ENCODE data around the gene RNASE12. TPM values are rescaled to one million over a fixed set of nuclear protein-coding genes. Genes with fewer than 3 reads are reported as not detected.

RNASE12 gene
- total and polyA plus RNA-seq, 9 of the 15 experiments (the other 6 are each of a cell fraction or from before 2014, with no cell fraction given), result 0.24 TPM; not detected in 8

- peak; percentile 70; the same call in 1 of the 2 replicates for TF ChIP-seq THRB (CRISPR knock-in tag; conservative IDR thresholded peaks at IDR 0.05)
- no peak for TF ChIP-seq SIN3B (IDR thresholded peaks at IDR 0.05; ENCODE audit: low read depth)
- TF ChIP-seq XRCC4 (IDR thresholded peaks at IDR 0.05; ENCODE audit: extremely low read depth, insufficient read depth, insufficient read length), result no peak
- peak; percentile 89 for TF ChIP-seq ETS1 (conservative IDR thresholded peaks at IDR 0.05; ENCODE audit: control insufficient read depth, low read depth, low read length)
- TF ChIP-seq ZNF24 (IDR thresholded peaks at IDR 0.05), result 0 out of 2 replicates have a peak, but pooled peaks have one; percentile 40
- TF ChIP-seq SLC30A9 (CRISPR knock-in tag; IDR thresholded peaks at IDR 0.05), result no peak
- no peak for TF ChIP-seq ZNF75A (CRISPR knock-in tag; IDR thresholded peaks at IDR 0.05)
- no peak for TF ChIP-seq PHF20 (IDR thresholded peaks at IDR 0.05; ENCODE audit: partially characterized antibody)
- no peak; the same call in 1 of the 2 replicates for TF ChIP-seq ZSCAN29 (IDR thresholded peaks at IDR 0.05)
- no peak for TF ChIP-seq SMAD2 (IDR thresholded peaks at IDR 0.05; ENCODE audit: low read depth, low read length)
- no peak for TF ChIP-seq E2F8 (IDR thresholded peaks at IDR 0.05; ENCODE audit: low read depth, partially characterized antibody)
- TF ChIP-seq HDAC3 (IDR thresholded peaks at IDR 0.05; ENCODE audit: borderline replicate concordance, partially characterized antibody), result no peak
- no peak for TF ChIP-seq ATF1 (CRISPR knock-in tag; IDR thresholded peaks at IDR 0.05)
- TF ChIP-seq ATF1 (tag; IDR thresholded peaks at IDR 0.05), result no peak
- no peak for TF ChIP-seq YBX1 (IDR thresholded peaks at IDR 0.05)
- TF ChIP-seq CHD1 (IDR thresholded peaks at IDR 0.05; ENCODE audit: low read length), result no peak
- TF ChIP-seq RFX1 (IDR thresholded peaks at IDR 0.05), result no peak
- TF ChIP-seq RBM17 (IDR thresholded peaks at IDR 0.05; ENCODE audit: borderline replicate concordance, low read depth, low read length), result no peak
- no peak for TF ChIP-seq FOXJ2 (tag; IDR thresholded peaks at IDR 0.05)
- no peak for TF ChIP-seq PHB2 (IDR thresholded peaks at IDR 0.05; ENCODE audit: low read depth)
- TF ChIP-seq POLR2G (IDR thresholded peaks at IDR 0.05; ENCODE audit: low read depth, low read length), result no peak
- TF ChIP-seq ZNF263 (CRISPR knock-in tag; IDR thresholded peaks at IDR 0.05; ENCODE audit: borderline replicate concordance), result peak; percentile 49
- TF ChIP-seq ARID2 (IDR thresholded peaks at IDR 0.05), result no peak
- no peak for TF ChIP-seq ZBTB1 (CRISPR knock-in tag; IDR thresholded peaks at IDR 0.05; ENCODE audit: borderline replicate concordance, low read depth)
- peak; percentile 36; the same call in 1 of the 2 replicates for TF ChIP-seq TFAP4 (CRISPR knock-in tag; IDR thresholded peaks at IDR 0.05; ENCODE audit: borderline replicate concordance)
These were observed 19.0 kb upstream of the RNASE12 start (continued) for GRCh38 chr14:20610002-20610765.

All from K562 (cell line).